H4 (cell line): ENCODE data around the gene C16orf74. TPM values are rescaled to one million over a fixed set of nuclear protein-coding genes. Genes with fewer than 3 reads are reported as not detected.

Source experiments
- DNase-seq: peaks from one replicate; pipeline ENCODE4 v3.0.0-alpha.2; 2015; ENCODE audit warnings: low spot score
- total RNA-seq: library from RNA; depleted of rRNA; stranded (reverse); fragments of >200 nt; shearing (Covaris generic); gene quantifications from 2 replicates; pipeline ENCODE4 v1.2.3, GENCODE V29; 2014; rRNA removed

Gene C16orf74
- total RNA-seq = 4.7 and 5.8 TPM in 2 replicates

DNA sequence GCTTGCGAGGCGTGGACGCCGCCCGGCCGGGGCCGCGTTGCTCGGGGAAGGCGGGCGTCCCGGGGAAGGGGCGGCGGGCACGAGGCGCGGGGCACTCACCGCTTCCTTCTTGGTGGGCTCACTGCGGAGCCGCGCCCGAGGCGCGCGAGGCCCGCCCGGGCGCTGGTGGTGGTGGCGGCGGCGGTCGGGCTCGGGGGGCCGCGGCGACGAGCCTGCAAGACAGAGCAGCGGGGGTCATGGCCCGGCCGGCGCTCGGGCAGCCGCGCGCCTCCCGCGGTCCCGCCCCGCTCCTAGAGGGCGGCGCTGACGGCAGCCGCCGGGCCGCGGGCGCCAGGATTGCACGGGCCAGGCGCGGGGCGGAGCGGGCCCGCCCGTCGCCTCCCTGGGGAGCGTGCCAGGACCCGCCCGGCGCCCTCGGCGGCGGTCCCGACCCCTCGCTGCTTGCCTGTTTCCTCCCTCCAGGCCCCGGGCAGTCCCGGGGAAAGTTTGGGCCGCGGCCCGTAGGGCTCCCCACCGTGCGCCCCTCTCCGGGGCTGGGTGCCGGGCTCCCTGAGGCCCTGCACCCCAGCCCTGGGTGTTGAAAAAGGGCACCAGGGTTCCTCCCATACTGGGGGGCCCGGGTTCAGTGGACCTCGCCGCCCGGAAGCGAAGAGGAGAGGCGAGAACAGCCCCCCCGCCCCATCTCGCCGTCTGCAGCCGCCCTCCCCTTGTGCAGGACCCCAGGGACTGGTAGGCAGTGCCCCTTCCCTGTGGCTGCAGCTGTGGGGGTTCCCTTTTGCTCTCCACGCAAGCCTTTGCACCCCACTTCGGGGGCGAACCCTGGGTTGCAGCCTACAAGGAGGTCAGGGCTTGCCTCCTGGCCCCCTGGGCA, at the start of gene C16orf74:
TSS of gene C16orf74 (minus strand) at position 270 of the 871 bp plus-strand sequence. CDS start 15,879 bp downstream, outside the sequence.
- DNase-seq = no peak

DNA sequence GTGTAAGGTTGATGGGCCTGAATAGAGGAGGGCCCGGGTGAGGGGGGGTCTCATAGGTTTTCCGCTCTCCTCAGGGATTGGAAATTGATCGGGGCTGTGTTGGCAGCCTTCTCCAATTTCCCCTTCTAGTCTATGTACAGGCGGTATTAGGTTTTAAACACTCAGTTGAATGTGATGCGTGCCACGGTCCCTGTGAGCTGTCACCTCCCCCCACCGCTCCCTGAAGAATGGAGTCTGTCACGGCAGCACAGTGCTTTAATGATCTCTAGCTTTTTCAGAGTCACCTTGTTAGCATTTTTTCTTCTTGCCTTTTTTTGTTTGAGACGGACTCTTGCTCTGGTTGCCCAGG, 49.4 kb upstream of the C16orf74 start:
- no peak for DNase-seq

DNA sequence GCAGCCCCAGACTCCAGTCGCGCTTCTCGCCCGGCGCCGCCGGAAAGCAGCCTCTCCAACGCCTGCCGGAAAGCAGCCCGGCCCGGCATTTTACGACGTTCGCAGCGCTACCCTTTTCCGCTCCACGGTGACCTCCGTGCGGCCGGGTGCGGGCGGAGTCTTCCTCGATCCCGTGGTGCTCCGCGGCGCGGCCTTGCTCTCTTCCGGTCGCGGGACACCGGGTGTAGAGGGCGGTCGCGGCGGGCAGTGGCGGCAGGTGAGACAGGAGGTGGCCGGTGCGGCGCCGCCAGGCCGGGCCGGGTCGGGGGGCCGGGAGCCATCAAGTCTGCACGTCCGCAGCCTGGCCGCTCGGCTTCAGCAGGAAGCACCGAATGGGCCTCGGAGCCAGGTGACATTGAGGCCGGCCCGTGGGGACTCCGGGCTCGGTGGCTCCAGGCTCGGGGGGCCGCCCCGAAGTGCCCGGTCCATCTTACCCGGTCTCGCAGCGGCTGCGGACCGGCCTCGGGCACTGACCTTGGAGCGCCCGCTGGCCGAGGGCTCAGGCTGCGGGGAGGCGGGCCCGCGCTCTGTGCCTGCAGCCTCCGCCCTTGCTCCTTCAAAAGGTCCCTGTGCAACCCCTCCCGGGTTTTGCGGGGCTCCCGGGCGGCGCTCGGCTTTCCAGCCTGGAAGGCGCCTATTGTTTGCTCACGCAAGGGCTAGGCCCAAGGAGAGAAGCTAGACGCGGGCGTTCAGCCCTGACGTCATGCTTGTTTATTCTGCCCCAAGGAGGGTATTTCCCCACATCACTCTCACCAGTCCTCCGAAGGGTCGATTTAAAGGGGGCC, 48.8 kb upstream of the C16orf74 start, which contains the start of the genes COX4I1 and EMC8:
TSS of gene COX4I1 (plus strand) at position 199 of the 824 bp plus-strand sequence. CDS start 1,511 bp downstream, outside the sequence.
TSS of gene EMC8 (minus strand) at position 48 of the 824 bp plus-strand sequence. CDS start 249 bp downstream, outside the sequence.
- DNase-seq = peak; percentile 91

DNA sequence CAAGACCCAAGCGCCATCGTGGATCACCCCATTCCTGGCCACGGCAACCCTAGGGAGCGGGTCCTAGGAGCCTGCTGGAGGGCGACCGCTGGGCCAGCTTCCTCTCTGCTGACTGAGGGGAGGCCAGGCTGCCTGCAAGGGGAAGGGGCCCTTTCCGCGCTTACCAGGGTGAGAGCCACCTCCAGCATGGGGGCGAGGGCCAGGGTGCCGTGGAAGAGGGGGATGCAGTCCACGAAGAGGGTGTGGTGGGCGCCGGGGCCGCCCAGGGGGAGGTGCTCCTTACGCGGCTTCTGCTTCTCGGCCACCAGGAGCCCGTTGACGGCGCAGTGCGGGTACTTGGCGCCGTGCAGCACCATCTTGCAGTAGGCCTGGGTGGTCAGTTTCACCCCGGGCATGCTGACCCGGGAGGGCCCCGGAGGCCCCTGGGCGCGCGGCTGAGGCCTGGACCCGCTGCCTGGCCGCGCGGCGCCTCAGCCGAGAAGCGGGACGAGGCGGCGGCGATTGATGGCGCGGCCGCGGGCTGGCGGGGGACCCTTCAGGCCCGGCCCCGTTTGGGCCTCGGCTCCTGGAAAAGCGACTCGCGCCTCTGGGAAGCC, 48.1 kb upstream of the C16orf74 start:
- no peak for DNase-seq

DNA sequence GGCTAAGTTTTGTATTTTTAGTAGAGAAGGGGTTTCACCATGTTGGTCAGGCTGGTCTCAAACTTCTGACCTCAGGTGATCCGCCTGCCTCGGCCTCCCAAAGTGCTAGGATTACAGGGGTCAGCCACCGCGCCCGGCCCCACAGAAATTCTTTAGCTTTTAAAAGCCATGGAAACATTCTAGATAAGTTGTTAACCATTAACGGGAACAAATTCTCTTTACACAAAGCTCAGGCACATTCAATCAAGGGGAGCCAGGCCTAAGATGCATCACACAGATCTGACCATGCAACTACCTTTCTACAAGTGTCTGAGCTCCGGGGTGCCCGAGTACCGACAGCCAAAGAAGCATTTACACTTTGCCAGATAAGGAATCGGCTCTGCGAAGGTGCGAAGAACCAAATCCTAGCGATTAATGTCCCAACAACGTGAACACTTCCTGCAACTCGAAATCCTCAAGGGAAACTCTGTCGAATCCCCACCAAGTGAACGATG, 47.4 kb upstream of the C16orf74 start:
- DNase-seq = no peak

DNA sequence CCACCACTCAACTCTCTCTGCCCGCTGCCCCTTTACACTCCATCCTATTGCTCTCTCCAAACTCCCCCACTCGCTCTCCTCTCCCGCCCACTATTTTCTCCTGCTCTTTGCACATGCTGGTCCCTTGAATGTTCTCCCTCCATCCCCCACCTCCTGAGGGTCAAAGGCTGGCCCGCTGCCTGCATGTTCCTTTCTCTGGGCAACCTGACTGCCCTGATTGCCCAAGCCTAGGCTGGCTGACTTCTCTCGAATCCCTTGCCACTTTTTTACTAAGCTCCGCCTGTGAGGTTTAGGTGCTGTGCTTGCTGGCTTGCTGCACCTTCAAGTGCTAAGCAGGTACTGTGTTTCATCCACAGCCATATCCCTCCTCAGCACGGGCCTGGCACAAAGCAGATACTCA, 45.7 kb upstream of the C16orf74 start:
- no peak for DNase-seq

DNA sequence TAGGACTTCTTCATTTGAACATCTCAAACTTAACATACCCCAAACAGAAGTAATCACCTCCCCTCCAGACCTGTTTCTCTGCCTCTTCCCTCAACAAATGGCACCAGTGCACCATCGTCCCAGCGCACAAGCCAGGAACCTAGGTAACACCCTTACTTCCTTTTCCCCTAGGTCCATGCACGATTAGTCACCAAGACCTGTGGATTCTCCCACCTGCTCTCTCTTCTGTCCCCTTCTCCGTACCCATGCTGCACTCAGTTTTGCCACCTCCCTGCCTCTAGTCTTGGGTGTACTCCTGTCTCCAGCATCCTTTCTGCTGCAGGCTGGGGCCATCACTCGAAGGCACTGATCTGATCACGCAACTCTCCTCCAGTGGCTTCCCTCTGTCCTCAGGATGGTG, 45.3 kb upstream of the C16orf74 start:
- no peak for DNase-seq

DNA sequence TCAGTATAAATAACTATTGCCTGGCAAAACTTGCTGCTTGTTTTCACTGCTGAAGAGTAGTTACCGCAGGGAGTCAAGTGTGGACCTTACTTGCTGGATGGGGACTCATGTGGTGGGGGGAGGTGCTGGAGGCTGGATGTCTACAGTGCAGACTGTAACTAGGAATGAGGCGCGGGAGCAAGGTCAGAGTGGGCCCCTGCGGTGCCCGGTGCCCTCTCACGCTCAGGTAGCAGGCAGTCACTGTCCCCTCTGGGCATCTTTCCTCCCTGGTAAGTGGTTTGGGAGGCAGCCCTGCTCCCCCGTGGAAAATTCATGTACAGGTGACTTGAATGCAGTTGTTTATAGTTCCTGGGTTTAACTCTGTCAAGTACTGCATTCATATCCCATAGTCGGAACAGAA, 43.8 kb upstream of the C16orf74 start:
- DNase-seq = no peak

DNA sequence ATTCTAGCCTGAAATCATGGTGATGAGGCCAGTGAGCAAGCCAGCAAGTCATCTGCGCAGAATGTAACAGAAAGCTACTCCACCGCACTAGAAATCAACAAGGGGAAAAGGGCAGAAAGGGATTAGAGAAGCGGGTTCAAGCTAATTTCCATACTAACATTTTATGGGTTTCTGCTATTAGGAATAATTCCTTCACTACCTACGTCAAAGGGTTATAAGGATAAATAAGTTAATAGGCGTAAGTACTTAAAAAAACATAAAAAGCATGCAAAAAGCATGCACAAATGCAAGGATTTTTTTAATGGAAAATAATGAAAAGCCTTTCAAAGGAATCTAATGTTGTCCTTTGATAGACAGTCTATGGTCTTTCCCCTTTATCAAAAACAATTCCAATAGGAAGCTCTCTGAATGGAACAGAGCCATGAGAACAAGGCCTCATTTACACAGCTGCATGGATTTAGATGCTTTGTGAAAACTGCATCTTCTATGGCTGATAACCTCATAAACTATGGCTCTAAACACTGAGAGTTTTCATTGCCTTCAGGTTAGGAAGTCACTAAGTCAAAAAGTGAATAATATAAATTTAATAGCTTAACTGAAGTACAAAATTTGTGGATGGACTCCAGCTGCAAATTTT, 42.9 kb upstream of the C16orf74 start:
- no peak for DNase-seq

DNA sequence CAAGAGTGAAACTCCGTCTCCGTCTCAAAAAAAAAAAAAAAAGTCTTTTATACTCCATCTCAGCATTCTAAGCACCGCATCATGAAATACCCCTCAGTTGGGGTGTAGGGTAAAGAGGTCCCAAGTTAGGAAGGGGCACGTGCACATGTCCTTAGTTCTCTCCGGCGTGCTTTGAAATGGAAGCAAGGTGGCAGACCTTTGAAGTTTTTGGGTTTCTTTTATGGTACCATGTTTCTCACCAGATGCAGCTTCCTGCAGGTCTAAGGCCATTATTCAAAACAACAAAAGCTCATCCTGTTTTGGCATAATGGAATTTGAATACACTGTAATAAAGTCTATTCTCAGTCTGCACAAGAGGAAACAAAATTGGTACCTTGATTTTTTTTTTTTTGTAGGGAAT, 38.9 kb upstream of the C16orf74 start:
- no peak for DNase-seq

DNA sequence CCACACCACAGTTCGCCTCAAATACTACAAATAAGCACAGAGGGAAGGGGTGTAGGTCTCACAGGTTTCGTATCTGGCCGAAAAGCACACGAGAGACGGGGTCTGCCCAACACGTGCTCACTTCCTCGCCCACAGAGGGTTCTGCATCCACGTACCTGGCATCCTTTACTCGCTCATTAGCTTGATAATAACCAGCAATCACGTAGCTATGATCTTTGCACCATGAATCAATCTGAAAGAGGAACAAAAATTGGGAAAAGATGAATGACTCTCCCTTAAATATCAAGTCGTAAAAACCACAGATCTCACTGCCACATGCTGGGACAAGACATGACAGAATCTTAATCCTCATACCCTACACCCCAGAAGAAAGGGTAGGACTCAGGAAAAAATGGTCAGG, 37.9 kb upstream of the C16orf74 start:
- DNase-seq = no peak

DNA sequence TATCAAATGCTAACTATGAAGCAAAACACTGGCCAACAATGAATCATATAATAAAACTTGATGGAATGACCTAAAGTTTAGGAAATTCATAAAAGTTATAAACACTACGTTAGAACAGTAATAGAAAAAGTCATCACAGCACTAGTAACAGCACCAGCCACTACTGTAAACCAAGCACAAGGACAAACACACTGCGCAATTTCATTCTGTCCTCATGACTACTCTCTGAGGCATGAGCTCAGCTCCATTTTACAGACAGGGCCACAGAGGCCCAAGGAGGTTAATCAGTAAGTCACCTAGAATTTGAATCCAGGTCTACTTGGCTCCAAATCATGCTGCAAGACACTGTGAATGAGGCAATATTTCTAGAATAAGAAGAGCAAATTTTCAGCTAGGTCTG, 35.0 kb upstream of the C16orf74 start:
- no peak for DNase-seq

DNA sequence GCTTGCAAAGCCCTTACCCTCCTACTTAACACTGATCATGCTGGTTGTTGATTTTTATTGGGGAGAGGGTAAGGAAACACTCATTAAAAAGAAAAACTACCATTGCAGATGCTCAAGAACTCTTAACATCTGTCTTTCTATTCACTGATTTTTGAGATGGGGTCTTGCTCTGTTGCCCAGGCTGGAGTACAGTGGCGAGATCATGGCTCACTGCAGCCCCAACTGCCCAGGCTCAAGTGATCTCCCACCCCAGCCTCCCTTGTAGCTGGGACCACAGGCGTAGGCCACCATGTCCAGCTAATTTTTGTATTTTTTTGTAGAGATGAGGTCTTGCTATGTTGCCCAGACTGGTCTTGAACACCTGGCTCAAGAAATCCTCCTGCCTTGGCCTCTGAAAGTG, 33.9 kb upstream of the C16orf74 start:
- no peak for DNase-seq

DNA sequence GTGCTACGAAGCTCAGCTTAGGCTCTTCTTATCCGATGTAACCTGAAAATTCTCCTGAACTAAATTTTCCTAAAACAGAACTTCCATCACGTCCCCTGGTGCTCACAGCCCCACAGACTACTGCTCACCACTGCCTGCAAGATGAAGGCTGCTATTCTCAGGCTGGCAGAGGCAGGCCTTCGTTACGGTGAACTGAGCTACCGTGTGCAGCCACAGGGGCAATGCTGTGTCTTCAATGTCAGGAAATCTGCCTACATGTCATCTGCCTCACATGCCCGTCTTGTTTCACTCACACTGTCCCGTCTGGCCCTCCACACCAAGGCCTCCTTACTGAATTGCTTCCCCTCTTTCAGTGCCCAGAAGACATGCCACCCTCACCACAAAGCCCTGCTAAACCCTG, 32.5 kb upstream of the C16orf74 start:
- no peak for DNase-seq

DNA sequence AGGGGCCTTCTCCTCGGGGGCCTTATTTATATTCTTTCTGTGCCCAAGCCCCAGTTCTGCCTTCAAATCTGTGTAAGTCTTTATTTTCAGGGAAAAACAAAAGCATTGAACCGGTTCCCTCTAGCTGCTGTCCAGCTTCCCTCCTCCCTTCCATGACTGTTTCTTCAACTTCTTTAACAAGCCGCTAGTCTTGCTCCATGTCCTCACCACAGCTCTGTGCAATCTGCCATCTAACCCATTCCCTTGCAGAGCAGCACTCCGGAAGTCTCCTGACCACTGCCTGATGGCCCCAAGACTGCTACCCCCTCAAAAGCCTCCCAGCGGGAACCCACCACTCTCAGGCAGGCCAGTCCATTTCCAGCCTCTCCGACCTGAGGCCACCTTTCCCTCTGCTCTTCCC, 31.6 kb upstream of the C16orf74 start:
- DNase-seq = no peak

DNA sequence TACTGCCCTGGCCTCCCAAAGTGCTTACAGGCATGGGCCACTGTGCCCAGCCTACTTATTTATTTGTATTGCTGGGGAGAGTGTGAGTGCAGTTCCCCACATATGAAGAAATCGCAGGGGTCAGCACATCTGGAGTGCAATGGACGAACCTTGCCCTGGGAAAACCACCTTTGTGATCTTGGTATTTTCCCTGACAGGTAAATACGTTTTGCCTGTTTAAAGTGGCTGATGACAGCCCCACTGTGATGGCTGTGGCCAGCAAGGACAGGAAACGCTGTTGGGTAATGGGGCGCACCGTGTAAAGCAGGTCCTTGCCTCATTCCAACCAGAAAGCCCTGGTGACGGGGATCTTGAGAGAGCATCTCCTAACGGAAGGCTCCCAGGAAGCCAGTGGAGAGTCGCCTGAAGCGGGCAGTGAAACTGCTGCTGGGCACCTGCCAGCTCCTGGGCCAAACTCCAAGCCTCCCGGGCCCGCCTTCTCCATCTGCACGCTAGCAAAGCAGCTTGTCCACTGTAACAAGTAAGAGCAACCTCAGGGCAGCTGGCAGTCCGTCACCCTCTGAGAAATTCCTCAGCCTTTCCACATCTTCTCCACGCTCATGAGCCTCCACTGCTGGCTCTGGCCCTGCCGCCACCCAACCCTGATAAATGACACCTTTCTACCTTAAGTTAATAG, 30.9 kb upstream of the C16orf74 start:
- DNase-seq = no peak

DNA sequence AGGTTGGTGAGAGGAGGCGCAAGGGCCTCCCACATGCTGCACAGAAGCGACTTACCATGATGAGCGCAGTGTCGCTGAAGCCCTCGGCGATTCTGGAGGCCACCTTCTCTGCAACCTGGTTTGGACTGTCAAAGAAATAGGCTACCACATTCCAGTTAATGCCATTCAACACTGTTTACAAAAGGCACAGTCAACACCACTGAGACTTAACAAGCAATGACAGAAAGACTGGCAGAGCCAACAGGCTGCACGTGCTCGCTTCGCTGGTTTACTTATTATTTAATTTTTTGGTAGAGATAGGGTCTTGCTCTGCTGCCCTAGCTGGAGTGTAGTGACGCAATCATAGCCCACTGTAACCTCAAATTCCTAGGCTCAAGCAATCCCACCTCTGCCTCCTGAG, 30.3 kb upstream of the C16orf74 start:
- DNase-seq = no peak

DNA sequence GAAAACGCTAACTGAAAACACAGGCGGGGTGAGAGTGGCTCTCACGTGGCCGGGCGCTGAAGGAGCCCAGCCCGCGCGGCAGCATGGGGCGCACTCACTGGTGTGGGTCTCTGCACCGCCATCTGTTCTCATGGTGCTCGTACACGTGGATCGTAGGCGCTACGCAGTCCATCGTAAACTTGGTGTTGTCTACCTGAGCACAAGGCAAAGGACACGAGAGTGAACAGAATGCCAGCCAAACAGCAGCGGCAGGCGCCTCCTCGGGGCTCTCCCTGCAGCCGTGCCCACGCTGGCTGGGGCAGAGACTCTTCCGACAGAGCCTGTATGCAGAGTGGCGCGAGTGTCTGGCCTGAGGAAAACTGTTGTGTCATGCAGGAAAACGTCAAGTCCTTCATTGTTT, 29.4 kb upstream of the C16orf74 start:
- no peak for DNase-seq

DNA sequence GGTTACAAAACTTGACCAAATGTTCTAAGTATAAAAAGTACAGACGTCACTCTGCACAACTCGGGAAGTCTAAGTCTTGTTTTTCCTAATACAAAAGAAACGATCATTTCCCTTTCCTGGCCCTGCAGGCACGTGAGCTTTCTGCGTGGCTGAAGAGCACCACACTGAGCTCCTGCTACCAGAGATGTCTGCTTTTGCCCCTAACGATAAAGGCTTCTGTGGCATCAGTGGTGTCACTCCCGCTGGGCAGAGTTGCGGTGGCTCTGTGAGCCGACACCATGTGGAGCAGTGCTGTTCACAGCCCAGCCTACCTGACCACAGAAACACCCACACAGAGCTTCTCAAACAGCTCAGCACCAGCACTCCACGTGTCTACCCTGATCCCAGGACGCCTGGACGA, 28.0 kb upstream of the C16orf74 start:
- no peak for DNase-seq

DNA sequence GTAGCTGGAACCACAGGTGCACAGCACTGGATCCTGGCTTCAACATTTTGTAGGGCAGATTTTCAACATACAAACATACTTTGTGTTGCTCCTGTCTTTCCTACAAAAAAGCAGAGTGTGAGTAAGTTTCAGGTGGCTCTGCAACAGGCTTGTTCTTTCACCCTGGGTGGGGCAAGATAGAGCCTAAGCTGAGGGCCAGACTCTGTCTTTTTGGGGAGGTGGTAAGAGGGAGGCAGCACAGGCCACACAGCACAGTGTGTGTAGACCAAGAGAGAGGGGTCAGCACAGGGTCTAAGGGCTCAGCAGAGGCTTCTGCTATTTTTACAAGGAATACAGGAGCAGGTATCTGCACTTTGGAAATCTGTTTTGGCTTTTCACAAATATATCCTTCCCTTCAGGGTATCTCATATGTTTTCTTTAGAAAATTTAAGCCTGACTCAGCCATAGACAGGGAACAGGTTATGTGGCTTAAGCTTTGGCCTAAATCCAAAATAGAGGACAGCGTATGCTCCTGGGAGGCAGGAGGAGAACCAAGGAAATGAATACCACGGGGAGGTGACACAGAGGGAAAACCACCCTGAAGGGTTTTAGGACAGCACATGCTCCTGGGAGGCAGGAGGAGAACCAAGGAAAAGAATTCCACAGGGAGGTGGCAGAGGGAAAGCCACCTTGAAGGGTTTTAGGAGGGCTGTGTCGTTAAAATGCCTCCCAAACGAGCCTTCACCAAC, 26.9 kb upstream of the C16orf74 start:
- DNase-seq = peak; percentile 47
